GM23248 (cell line): Measurements from ENCODE around the gene MMS19. TPM values are rescaled to one million over a fixed set of nuclear protein-coding genes. Genes with fewer than 3 reads are reported as not detected.
"Not testable (repeated sequence)": the region's sequence is repeated elsewhere in the genome, so short reads cannot be mapped to it uniquely, and the experiment has no call there.

ENCODE experiments used
- DNase-seq: peaks from one replicate; pipeline ENCODE4 v3.0.0-alpha.2; 2015
- H2AFZ ChIP-seq: fragments of 200-600 bp; sonication (generic); 2 replicates; pipeline ENCODE4 v1.6.1; 2016; ENCODE audit warnings: antibody characterized with exemption
- H3F3A ChIP-seq: fragments of 200-600 bp; sonication (generic); 2 replicates; pipeline ENCODE4 v1.6.1; 2016; ENCODE audit warnings: mild to moderate bottlenecking, antibody characterized with exemption, mixed run types; ENCODE audit not compliant: insufficient read depth
- H3K27ac ChIP-seq: fragments of 200-600 bp; sonication (generic); 2 replicates; pipeline ENCODE4 v1.5.1; 2016; ENCODE audit warnings: mild to moderate bottlenecking
- H3K27me3 ChIP-seq: fragments of 200-600 bp; sonication (generic); replicated peaks from 2 replicates; pipeline ENCODE4 v1.6.1; 2016; ENCODE audit warnings: mild to moderate bottlenecking; ENCODE audit not compliant: insufficient read depth
- H3K36me3 ChIP-seq: fragments of 200-600 bp; sonication (generic); 2 replicates; pipeline ENCODE4 v1.6.1; 2016; ENCODE audit warnings: low read depth, mild to moderate bottlenecking
- H3K4me1 ChIP-seq: fragments of 200-600 bp; sonication (generic); 2 replicates; pipeline ENCODE4 v1.6.1; 2016; ENCODE audit warnings: mild to moderate bottlenecking; ENCODE audit not compliant: insufficient read depth
- H3K4me2 ChIP-seq: fragments of 200-600 bp; sonication (generic); one replicate; pipeline ENCODE4 v1.6.1; 2016; ENCODE audit warnings: mild to moderate bottlenecking; ENCODE audit not compliant: unreplicated experiment
- H3K4me3 ChIP-seq: fragments of 200-600 bp; sonication (generic); 2 replicates; pipeline ENCODE4 v1.5.1; 2016; ENCODE audit warnings: mild to moderate bottlenecking
- H3K79me2 ChIP-seq: fragments of 200-600 bp; sonication (generic); 2 replicates; pipeline ENCODE4 v1.6.1; 2016; ENCODE audit warnings: mild to moderate bottlenecking; ENCODE audit not compliant: insufficient read depth
- H3K9ac ChIP-seq: fragments of 200-600 bp; sonication (generic); 2 replicates; pipeline ENCODE4 v1.6.1; 2016; ENCODE audit warnings: mild to moderate bottlenecking
- H3K9me2 ChIP-seq: fragments of 200-600 bp; sonication (generic); 2 replicates; pipeline ENCODE4 v1.6.1; 2016; ENCODE audit warnings: mixed run types, mild to moderate bottlenecking, moderate library complexity; ENCODE audit not compliant: insufficient read depth
- H3K9me3 ChIP-seq: fragments of 200-600 bp; sonication (generic); one replicate; pipeline ENCODE4 v1.6.1; 2017; ENCODE audit warnings: low read depth
- H4K20me1 ChIP-seq: fragments of 200-600 bp; sonication (generic); 2 replicates; pipeline ENCODE4 v1.6.0; 2016; ENCODE audit not compliant: insufficient read depth
- EZH2 ChIP-seq: fragments of 200-600 bp; sonication (generic); IDR thresholded peaks from 2 replicates; pipeline ENCODE4 v1.6.1; 2018; ENCODE audit warnings: antibody characterized with exemption, mild to moderate bottlenecking; ENCODE audit not compliant: insufficient read depth, poor library complexity, severe bottlenecking
- EZH2phosphoT487 ChIP-seq: fragments of 200-600 bp; sonication (generic); IDR thresholded peaks from 2 replicates; pipeline ENCODE4 v1.6.1; 2018; ENCODE audit warnings: antibody characterized with exemption, moderate library complexity, mild to moderate bottlenecking, low read depth; ENCODE audit not compliant: insufficient read depth
- WGBS, 2 experiments: methylation state at CpG; one replicate each; pipeline ENCODE4 v1.1.6; 2015 to 2017; ENCODE audit warnings: low lambda C conversion rate in 2 of 2, low coverage in 1 of 2; ENCODE audit errors: missing lambda C conversion rate in 2 of 2; 5-methylcytosine and 5-hydroxymethylcytosine counted together
- in situ Hi-C: fragments of 300-500 bp; cut with MboI; formaldehyde crosslinking; loops from 2 replicates; pipeline ENCODE4 v1.15.0; 2020
- polyA plus RNA-seq: library from polyadenylated mRNA; unstranded; fragments of >200 nt; fragmentation: Nextera tagmentation; extraction: Ambion mirVana; gene quantifications from 2 replicates; pipeline ENCODE4 v1.2.1, GENCODE V29; 2016
- total RNA-seq: library from RNA; depleted of rRNA; stranded (reverse); fragments of >200 nt; shearing (Covaris generic); gene quantifications from 2 replicates; pipeline ENCODE4 v1.2.3, GENCODE V29; 2014

Gene MMS19
- total and polyA plus RNA-seq, 2 experiments from 2014 or later = 40.0 to 89.7 TPM

- Histone ChIP-seq H4K20me1 (no peaks in the 10 kb centered on the region; the same call in 1 of the 2 replicates), H3F3A (peaks cover 76% of the 10 kb centered on the region), H3K9me2 (no peaks in the 10 kb centered on the region), H3K4me2 (peak overlapping the region; percentile 95), H3K4me1 (peaks cover 36% of the 10 kb centered on the region), H3K79me2 (peaks cover 61% of the 10 kb centered on the region), H3K27ac (peak overlapping the region; percentile 91), H3K27me3 (no peaks in the 10 kb centered on the region), H3K9ac (peak overlapping the region; percentile 84), H3K9me3 (no peaks in the 10 kb centered on the region), H3K4me3 (peak overlapping the region; percentile 88), H2AFZ (no peak overlapping the region), H3K36me3 (peaks cover 28% of the 10 kb centered on the region)
- TF ChIP-seq EZH2phosphoT487 = no peak
- TF ChIP-seq EZH2 = no peak
- DNase-seq = peak; percentile 70
- in situ Hi-C loops = no loop called here
- WGBS, 2 experiments = 1 to 3% methylated on average over 9 of the region's 9 CpGs
Measured at GRCh38 chr10:97427571-97428179, 70.5 kb downstream of the MMS19 start.

GRCh38 chr10:97426776-97427570 lies 71.2 kb downstream of the MMS19 start:
- H3K4me1 ChIP-seq = peaks cover 43% of the 10 kb centered on the region
- H3K9me2 ChIP-seq = no peaks in the 10 kb centered on the region
- 5% methylated on average over 33 to 34 of the region's 34 CpGs for WGBS, 2 experiments
- H2AFZ ChIP-seq = peak overlapping the region; percentile 49
- H3K9ac ChIP-seq = peak overlapping the region; percentile 84
- H3K36me3 ChIP-seq = peaks cover 26% of the 10 kb centered on the region
- peaks cover 78% of the 10 kb centered on the region for H3F3A ChIP-seq
- peak overlapping the region; percentile 88 for H3K4me3 ChIP-seq
- H3K9me3 ChIP-seq = no peaks in the 10 kb centered on the region
- in situ Hi-C loops = no loop called here
- peak overlapping the region; percentile 91 for H3K27ac ChIP-seq
- no peak for TF ChIP-seq EZH2phosphoT487
- no peak for TF ChIP-seq EZH2
- DNase-seq = peak; percentile 58
- no peaks in the 10 kb centered on the region; the same call in 1 of the 2 replicates for H4K20me1 ChIP-seq
- H3K27me3 ChIP-seq = no peaks in the 10 kb centered on the region
- H3K79me2 ChIP-seq = peaks cover 59% of the 10 kb centered on the region
- peak overlapping the region; percentile 95 for H3K4me2 ChIP-seq

- H3F3A ChIP-seq = peaks cover 70% of the 10 kb centered on the region
- H3K9me2 ChIP-seq = no peaks in the 10 kb centered on the region
- peak; percentile 96 for DNase-seq
- 1% methylated on average over 70 to 82 of the region's 90 CpGs for WGBS, 2 experiments
- peaks cover 55% of the 10 kb centered on the region for H3K79me2 ChIP-seq
- TF ChIP-seq EZH2phosphoT487 = no peak
- TF ChIP-seq EZH2 = no peak
- no peaks in the 10 kb centered on the region for H3K27me3 ChIP-seq
- in situ Hi-C loops = no loop called here
- peak within 1 kb of the TSS; percentile 88 for H3K4me3 ChIP-seq
- peak within 1 kb of the TSS; percentile 95 for H3K4me2 ChIP-seq
- H2AFZ ChIP-seq = peak within 1 kb of the TSS; percentile 88
- H3K4me1 ChIP-seq = peaks cover 43% of the 10 kb centered on the region
- peak within 1 kb of the TSS; percentile 84 for H3K9ac ChIP-seq
- no peaks in the 10 kb centered on the region for H3K9me3 ChIP-seq
- H4K20me1 ChIP-seq = no peaks in the 10 kb centered on the region; the same call in 1 of the 2 replicates
- H3K36me3 ChIP-seq = peaks cover 18% of the 10 kb centered on the region
- H3K27ac ChIP-seq = peak within 1 kb of the TSS; percentile 91
Measured at GRCh38 chr10:97425964-97426775, 72.1 kb downstream of the MMS19 start, which contains the start of gene PGAM1. Gene PGAM1, plus strand, starts transcription at chr10:97426191. Its CDS starts 117 bp downstream, at chr10:97426308.

GRCh38 chr10:97423757-97424098 lies 74.5 kb downstream of the MMS19 start:
- WGBS, 2 experiments = 80% methylated on average over 8 of the region's 8 CpGs

More at GRCh38 chr10:97423757-97424098, 74.5 kb downstream of the MMS19 start:
- H3K27me3 ChIP-seq, in situ Hi-C loops, H2AFZ ChIP-seq, H4K20me1 ChIP-seq, H3K9me2 ChIP-seq, H3K36me3 ChIP-seq, DNase-seq, H3K9me3 ChIP-seq: not testable (repeated sequence)
- Histone ChIP-seq H3K79me2 (peaks cover 36% of the 10 kb centered on the region), H3K4me1 (peaks cover 32% of the 10 kb centered on the region), H3K4me2 (peak overlapping the region; percentile 35), H3K4me3 (0 out of 2 replicates have a peak overlapping the region, but pooled peaks have one; percentile 10), H3K9ac (peak overlapping the region; percentile 63), H3F3A (peaks cover 59% of the 10 kb centered on the region), H3K27ac (peak overlapping the region; percentile 92)
